ENCODE measurements around the gene PLCH1.

The PLCH1 gene

DNA sequence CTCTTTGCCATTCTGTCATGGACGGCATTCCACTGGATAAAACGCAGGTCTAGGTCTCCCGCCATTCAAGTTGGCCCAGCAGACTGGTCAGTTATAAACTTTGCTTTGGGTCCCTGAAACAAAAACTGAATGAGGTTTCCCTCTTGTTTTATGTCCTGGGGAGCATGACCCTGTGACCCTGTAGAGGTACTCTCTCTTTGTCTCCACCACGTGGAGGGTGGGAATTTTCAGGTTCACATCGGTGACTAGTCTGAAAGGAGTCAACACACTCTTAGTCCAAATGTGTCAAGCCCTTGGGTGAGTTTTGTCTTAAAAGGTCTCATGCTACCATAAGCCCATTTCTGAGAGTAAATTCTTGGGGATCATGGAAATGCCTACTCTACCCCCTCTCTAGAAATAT is 139.9 kb downstream of the PLCH1 start:
- no peak for DNase-seq (ENCODE audit: low spot score)

DNA sequence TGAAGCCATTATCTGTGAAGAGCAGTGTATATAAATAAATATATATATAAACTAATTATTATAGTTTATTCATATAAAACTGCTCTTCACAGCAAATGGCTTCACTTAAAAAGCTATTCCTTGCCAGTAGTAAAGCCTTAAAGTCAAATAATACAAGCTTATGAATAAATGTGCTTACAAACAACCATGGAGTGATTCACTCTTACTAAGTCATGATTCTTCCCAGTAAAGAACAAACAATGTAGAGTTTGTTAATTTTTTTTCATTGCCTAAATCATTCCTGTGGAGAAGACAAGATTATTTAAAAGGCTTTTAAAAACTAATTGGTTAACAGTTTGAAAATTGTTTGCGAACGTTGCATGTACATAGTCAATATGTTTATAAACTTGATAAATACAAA is 140.7 kb downstream of the PLCH1 start:
- DNase-seq (ENCODE audit: low spot score) = no peak

DNA sequence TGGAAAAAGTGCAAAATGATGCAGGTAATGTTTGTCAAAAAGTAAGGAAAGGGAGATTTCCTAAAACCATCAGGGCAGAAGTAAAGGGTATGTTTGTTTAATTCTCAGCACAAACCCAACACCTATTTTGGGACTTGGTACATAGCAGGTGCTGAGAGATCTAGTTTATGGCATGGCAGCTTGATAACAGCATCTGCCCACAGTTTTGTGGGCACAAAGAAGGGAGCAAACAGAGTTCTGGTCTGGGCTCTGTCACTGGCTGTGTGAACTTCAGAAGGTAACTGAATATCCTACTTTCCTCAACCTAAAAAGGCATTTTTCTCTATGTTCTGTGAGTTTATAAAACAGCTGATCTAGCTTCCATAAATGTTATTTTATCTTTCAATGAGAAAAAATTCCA is 141.6 kb downstream of the PLCH1 start:
- DNase-seq (ENCODE audit: low spot score) = no peak

DNA sequence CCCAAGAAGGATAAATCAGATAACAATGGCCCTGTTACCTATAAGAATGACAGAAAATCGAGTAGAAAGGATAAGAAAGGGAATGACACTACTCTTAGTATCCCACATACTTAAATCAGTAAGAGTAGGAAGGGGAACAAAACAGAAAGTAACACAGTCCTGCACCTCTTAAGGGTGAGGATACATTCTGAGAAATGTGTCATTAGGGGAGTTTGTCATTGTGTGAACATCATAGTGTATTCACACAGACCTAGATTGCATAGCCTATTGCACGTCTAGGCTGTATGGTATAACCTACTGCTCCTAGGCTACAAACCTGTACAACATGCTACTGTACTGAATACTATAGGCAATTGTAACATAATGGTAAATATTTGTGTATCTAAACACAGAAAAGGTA is 142.6 kb downstream of the PLCH1 start:
- DNase-seq (ENCODE audit: low spot score) = no peak

DNA sequence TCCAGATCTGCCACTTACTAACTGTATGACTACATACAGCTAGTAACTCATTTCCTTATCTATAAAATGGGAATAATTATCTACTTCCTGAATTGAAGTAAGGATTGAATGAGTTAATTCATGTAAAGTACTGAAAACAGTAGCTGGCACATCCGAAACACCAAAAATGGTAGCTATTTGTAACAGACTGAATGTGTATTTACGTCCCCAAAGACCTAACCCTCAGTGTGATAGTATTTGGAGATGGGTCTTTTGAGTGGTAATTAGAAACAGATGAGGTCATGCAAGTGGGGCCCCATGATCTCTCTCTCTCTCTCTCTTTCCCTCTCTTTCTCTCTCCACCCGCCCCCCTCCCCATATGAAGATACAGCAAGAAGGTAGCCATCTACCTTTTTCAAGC is 146.2 kb downstream of the PLCH1 start:
- DNase-seq (ENCODE audit: low spot score) = no peak

DNA sequence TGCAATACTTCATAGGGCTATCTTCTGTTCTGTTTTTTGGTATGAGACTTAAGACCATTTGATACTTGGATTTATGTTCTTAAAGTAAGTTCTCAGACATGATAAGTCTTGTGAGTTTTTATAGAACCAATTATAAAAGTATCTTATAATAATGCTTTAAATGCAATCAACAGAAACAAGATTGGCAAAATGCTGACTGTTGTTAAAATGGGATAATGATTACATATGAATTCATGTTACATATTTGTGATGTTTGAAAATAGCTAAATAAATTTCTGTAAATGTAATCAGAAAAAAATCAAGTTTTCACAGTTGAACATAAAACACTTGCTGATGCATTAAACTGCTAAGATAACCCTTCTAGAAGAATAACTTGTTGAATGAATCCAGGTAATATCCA is 148.3 kb downstream of the PLCH1 start:
- no peak for DNase-seq (ENCODE audit: low spot score)

DNA sequence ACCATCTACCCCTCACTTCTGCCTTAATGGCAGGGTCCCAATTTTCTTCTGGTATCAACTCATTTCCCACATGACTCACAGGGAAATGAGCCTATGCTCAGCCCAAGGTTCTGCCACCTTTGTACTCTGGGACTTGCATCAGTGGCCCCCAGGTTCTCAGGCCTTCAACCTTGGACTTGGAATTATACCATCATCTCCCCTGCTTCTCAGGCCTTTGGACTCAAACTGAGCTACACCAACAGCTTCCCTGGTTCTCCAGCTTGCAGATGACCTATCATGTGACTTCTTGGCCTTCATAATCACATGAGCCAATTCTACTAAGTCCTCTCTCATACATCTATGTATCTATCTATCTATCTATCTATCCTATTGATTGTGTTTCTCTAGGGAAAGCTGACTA is 149.5 kb downstream of the PLCH1 start:
- no peak for DNase-seq (ENCODE audit: low spot score)

DNA sequence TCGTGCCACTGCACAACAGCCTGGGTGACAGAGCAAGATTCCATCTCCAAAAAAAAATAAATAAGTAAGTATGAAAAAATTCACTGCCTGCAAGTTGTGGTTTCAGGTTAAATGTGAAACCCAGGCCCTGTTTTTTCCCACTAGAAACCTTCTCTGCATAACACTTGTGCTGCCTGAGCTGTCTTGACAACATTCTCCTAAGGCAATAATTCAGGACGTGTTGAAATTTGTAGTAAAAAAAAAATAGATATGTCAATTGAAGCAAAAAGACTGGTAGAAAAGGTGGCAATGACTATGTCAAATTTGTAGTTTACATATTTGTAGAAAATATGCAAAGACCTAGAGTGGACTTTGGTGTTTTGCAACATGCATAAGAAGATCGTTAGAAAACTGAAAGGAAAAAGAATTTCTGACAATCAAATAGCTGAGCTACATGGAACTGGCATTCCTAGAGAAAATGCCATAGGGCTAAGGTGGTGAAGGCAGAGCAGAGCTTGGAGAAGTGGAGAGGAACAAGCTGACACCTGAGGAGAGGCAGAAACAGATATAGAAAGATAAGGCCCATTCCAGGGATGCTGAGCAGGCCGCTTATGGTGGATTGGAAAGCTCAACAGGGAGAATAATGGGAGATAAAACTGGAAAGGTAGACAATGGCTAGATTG is 150.2 kb downstream of the PLCH1 start:
- no peak for DNase-seq (ENCODE audit: low spot score)

DNA sequence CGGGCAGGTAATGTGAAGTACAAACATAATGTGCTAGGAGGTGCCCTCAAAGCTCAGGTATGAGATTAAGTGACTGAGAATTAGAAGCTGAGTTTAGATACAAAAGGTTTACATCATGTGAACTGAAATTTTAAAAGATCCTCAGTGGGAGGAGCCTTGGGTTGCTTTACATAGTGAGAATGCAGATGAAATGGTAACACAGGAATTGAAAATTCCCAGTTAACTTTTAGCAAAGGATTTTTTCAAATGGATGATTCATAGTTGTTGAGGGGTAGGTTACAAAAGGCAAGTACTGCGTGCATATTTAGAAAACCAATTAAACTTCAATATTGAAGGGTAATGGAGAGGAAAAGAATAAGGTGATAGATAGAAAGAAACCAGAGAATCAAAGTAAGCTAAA is 157.3 kb downstream of the PLCH1 start:
- DNase-seq (ENCODE audit: low spot score) = no peak

DNA sequence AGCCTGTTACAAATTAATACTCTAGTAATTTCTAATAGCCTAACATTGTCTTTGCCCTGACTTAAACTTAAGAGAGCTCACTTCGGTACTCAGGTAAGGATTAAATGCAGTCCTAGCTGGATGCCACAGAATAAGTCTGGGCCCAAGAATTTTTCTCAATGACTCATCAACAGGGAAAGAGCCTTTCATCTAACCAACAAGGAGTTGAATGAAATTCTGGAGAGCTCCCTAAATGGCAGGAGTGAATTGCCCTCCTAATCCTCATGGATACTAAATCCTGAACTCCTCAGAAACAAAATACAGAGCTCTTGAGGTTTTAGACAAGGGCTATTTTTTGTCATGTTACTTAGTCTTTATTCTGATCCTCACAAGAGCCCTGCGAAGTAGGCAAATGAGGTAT is 159.5 kb downstream of the PLCH1 start:
- peak; percentile 26 for DNase-seq (ENCODE audit: low spot score)

DNA sequence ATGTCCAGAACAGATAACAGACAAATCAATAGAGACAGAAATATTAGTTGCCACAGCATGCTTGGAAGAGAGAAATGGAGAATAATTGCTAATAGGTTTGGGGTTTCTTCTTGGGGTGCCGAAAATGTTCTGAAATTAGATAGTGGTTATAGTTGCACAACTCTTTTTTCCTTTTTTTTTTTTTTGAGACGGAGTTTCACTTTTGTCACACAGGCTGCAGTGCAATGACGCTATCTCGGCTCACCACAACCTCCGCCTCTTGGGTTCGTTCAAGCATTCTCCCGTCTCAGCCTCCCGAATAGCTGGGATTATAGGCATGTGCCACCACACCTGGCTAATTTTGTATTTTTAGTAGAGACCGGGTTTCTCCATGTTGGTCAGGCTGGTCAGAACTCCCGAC is 163.3 kb downstream of the PLCH1 start:
- no peak for DNase-seq (ENCODE audit: low spot score)

DNA sequence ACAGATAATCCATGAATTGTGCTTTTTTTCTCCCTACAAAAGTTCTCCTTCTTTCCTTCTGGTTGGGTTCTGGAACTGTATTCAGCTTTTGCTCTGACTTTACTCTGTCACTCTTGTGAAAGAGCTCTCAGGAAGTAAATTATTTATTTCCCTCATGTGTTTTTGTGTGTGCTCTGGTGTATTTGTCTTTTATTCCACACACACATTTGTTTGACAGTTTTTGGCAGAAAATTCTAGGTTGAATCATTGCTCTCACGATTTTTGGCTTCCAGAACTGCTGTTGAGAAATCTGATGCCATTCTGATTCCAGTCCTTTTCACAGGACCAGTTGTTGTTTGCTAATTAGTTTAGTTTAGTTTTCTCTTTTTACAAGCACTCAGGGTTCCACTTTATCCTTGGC is 172.8 kb downstream of the PLCH1 start:
- no peak for DNase-seq (ENCODE audit: low spot score)

DNA sequence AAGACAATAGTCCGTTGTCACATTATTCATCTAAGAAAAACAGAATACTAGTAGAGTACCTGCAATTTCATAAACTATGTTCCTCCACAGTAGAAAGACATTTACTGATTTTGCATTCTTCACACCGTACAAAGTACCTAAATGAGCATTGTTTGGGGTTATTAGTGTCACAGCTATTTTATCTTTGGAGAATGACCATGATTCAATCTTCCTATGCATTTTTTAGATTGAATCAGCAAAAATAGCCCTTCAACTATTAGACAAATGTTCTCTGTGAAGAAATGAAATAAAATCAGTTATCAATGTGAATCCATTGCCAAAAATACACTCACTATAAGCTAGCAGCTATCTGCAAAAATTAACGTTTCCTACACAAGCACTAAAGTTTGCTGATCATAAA is 176.6 kb downstream of the PLCH1 start:
- DNase-seq (ENCODE audit: low spot score) = no peak

DNA sequence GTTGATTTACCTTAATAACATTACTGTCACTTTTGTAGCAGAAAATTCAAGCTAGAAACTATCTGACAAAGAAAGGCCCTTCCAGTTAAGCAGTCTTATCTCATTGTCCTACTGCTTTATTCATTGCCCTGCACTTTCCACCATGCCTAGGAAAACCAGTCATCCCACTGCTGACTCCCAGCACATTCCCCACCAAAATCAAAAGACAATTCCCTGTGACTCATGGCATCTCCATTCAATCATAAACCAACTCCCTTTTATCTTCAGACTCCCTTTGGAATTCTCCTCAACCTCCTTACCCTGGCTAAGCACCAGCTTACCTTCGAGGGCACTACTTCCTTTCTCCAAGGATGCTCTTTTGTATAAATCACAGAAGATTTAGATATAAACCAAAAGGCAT is 184.3 kb downstream of the PLCH1 start:
- no peak for DNase-seq (ENCODE audit: low spot score)

DNA sequence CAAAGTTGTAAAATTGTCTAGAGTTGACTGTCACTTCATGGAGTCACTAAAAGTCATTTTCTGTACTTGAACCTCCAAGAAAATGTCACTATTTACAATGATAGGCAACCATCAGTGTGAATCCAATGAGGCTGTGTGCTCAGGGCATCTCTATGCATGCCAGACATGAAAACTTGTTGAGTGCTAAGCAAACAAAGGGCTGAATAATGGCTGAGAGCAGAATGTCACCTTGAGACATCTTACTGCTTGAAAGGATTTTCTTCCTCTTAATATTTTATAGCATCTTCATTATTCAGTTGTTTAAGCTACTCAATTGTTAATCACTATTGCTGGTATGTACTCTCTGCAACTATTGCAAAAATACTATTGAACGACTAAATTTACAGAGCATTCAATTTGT is 184.7 kb downstream of the PLCH1 start:
- no peak for DNase-seq (ENCODE audit: low spot score)

DNA sequence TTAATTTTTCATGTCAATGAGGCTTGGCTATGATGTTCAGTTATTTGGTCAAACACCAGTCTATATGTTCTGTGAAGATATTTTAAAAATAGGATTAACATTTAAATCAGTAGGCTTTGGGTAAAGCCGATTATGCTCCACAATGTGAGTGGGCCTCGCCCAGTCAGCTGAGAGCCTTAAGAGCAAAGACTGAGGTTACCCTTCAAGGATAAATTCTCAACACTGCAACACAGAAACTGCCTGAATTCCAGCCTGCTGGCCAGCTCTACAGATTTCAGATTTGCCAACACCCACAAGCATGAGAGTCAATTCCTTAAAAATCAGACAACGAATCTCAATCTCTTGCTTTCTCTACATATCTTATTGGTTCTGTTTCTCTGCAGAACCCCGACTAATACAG is 188.3 kb downstream of the PLCH1 start:
- DNase-seq (ENCODE audit: low spot score) = no peak

DNA sequence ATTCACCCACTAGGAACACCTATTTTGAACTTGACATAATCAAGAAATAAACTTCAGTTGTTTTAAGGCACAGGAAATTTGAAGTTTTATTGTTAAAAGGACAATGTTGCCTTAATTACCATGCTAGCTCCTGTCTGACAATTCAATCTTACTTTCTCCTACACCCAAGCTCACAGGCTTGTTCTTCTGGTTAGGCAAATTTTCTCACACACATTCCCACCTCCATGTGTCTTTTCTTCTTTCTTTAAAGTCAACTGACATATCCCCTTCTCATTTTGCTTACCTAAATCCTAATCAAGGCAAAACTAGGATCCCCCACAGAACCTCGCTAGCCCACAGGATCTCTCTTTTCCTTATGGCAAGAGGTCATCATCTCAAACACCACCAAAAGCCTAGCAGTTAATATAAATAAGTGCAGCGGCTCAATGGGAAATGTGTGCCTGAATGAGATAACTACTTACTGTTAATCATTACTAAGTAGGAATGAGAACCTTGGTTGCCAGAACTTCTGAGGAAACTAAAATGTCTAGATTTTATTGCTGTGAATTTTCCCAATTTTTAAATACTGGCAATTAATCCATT is 189.3 kb downstream of the PLCH1 start:
- no peak for DNase-seq (ENCODE audit: low spot score)

DNA sequence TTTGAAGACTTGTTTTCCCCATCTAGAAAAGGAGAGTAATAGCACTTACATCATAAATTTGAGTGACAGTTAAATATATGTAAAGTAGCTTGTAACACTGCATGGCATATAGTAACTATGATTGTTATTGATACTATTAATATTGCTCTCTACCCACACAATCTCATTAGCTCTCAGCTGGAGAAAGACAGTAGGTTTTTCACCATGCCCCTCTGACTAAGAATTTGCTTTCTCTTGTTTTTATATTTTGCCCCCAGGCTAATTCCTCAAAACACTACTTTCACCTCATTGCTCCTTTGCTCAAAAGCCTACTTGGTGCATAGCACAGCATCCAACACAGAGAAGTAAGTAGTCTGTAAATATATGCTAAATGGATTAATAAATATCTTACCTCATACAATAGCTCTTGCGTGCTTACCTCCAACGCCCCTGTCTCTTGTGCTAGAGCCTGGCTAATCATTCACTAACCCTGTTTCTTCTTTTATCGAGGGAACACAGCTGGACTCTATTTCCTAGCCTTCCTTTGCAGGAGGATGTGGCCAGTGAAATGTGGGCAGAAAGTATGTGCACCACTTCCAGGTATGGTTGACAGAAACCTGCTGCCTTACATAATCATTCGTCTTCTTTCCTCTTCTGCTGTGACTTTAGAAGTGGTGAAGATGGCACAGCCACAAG is 190.0 kb downstream of the PLCH1 start:
- DNase-seq (ENCODE audit: low spot score) = no peak

DNA sequence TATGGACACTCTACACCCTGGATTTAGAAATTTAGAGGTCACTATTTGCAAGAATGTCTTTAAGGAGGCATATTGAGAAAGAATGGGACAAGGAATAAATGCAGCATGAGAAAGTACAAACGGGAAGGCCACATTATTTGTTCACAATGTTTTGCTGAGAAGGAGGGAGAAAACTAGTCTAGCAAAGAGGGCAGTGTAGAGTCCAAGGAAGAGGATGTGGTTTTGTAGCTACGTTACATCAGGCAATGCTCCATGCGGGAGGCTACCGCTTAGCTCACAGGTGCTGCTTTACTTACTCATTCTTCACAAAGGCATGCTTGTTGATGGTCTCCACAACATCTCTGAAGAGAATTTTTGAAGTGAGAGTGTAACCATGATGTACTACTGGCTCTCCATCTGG is 191.1 kb downstream of the PLCH1 start:
- DNase-seq (ENCODE audit: low spot score) = no peak

DNA sequence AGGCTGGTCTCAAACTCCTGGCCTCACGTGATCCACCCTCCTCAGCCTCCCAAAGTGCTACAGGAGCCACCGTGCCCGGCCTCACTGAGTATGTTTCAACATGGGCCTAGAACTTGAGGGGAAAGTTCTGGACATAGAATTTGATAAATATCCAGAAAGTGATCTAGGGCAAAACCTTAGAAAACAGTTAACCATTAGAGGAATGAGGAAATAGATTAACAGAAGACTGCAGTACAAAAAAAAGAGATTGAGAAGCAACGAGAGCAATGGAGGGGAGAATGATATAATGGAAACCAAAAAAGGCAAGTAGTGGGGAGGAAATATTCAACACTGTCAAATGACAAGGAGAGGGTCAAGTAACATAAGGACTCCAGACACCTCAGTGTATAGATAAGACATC is 191.5 kb downstream of the PLCH1 start:
- DNase-seq (ENCODE audit: low spot score) = no peak

DNA sequence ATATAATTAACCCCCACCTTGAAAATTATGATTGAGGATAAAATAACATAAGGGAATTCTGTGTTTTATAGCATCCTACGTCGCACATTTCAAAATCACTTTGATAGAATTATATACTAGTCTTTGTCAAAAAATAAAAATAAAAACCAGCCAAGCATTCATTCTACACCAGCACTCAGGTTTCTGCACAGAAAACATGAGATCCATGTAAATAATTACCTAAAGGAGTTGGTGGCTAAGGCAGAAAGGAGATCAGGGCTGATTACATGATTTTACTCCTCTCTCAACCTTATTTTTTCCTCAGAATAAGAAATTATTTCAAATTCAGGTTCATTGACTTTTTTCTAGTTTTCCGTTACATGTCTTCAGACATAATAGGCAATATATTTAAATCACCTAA is 194.5 kb downstream of the PLCH1 start:
- no peak for DNase-seq (ENCODE audit: low spot score)

DNA sequence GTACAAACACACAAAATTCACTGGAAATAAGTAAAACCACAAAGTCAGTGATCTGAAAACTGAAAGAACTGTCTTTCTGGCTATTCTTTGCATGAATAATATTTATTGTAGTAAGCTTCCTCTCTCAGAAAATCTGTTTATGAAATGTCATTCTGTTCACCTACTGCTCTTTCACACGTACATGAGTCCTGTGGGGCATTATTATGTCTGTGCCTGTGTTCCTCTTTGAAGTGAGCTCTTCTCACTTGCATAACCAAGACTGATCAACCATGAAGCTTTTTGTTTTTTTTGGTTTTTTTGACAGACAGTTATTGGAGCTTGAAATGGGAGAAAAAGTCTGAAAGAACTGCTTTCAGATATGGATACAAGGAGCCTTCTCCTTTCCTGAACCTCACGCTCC is 195.8 kb downstream of the PLCH1 start:
- no peak for DNase-seq (ENCODE audit: low spot score)

DNA sequence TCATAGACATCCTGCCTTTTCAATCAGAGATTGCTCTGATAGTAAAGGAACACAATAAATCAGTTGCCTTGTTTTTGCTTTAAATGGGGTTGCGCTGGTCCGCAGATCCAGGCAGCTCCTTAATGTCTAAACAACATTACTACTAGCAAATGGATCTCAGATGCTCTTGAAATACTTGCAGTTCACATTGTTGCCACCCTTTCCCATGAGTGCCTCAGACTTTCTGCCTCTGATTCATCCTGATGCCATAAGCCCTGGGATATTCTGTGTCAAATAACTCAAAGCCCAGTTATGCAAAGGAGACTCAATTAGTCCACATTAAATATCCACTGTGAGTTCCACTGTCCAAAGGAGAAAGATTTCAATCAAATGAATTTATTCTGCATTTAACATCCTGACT is 196.7 kb downstream of the PLCH1 start:
- DNase-seq (ENCODE audit: low spot score) = no peak

DNA sequence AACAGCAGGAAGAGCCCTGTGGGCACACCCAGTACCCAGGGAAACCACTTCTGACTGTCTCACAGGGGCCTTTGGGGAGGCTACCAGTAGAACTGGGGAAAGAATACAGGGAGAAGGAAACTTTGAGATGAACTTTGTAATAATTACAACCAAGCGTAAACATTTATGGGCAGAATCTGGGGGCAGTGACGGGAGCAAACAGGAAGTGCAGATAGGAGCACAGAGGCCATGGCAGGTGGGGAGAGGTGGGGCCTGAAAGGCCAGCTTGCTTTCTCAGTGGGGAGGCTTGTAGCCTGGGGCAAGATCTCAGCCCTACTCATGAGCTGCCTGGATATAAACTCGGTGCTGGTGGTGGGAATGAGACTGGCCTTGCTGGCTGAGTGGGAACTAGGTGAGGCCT is 209.8 kb downstream of the PLCH1 start:
- no peak for DNase-seq (ENCODE audit: low spot score)
